Measurements from ENCODE around the gene UBAP1L. TPM values are rescaled to one million over a fixed set of nuclear protein-coding genes. Genes with fewer than 3 reads are reported as not detected.
"Not testable (repeated sequence)": the region's sequence is repeated elsewhere in the genome, so short reads cannot be mapped to it uniquely, and the experiment has no call there.

The UBAP1L gene
- total RNA-seq, 2 donors from 2014 or later, result 5.2 to 6.3 TPM

DNA sequence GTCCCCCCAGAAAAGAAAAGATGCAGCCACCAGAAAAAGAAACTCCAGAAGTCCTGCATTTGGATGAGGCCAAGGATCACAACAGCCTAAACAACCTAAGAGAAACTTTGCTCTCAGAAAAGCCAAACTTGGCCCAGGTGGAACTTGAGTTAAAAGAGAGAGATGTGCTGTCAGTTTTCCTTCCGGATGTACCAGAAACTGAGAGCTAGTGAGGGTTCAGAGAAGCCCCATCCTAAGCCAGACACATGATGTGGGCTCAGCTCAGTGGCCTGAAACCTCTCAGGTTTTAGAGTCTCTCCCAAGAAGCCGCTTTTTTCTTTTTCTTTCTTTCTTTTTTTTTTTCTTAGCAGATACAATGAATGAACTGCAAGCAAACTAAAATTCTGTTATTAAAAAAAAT is 62.0 kb downstream of the UBAP1L start:
- H3K4me3 Mint-ChIP-seq, result no peak overlapping the region
- H3K27me3 Mint-ChIP-seq (ENCODE audit: low read depth), result no peaks in the 10 kb centered on the region
- no peak for ATAC-seq (replicated peaks in 1 of 2)
- H3K27ac Mint-ChIP-seq, result no peak overlapping the region
- no peaks in the 10 kb centered on the region for H3K36me3 Mint-ChIP-seq (ENCODE audit: insufficient read depth in 2 of 2)
- no peaks in the 10 kb centered on the region for H3K9me3 Mint-ChIP-seq
- no peak for DNase-seq
- H3K4me1 Mint-ChIP-seq (ENCODE audit: low read depth), result peaks cover 17% of the 10 kb centered on the region

DNA sequence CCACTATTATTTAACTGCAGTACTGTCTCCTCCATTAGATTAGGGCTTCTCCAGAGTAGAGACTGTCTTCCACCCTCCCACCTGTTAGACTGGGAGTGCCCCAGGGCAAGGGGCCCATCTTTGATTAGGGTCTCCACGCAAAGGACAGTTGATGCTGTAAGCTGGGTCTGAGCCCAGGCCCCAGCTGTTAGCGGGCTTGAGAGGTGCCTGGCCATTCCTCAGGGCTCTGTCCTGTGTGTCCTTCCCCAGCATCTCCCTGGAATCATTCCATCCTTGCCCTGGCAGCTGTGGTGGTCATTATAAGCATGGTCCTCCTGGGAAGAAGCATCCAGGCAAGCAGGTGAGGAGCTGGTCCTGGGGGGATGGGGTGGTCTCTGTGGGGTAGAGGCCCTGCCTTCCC is 63.7 kb downstream of the UBAP1L start:
- H3K27me3 Mint-ChIP-seq (ENCODE audit: low read depth), result no peaks in the 10 kb centered on the region

DNA sequence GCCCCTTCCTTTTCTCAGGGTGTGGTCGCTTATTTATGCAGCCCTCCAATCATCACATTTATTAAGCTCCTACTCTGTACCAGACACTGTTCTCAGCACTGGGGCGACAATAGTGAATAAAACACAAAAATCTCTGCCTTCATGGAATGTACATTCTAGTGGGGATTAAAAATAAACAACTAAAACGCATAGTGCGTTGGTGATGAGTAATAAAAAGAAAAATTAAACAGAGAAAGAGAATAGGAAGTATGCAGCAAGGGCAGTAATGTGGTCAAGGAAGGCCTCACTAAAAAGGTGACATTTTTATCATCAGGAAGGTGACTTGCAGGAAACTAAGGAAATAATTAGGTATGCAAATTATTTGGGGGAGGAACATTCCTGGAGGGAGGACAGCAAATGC is 64.7 kb downstream of the UBAP1L start:
- no peak overlapping the region for H3K27ac Mint-ChIP-seq
- peaks cover 17% of the 10 kb centered on the region for H3K4me1 Mint-ChIP-seq (ENCODE audit: low read depth)
- H3K27me3 Mint-ChIP-seq (ENCODE audit: low read depth), result no peaks in the 10 kb centered on the region
- ATAC-seq (replicated peaks in 1 of 2), result no peak
- H3K4me3 Mint-ChIP-seq, result peak overlapping the region; percentile 47 to 67
- no peak for DNase-seq
- no peaks in the 10 kb centered on the region for H3K36me3 Mint-ChIP-seq (ENCODE audit: insufficient read depth in 2 of 2)
- H3K9me3 Mint-ChIP-seq, result no peaks in the 10 kb centered on the region

More for the DNA sequence above, 63.7 kb downstream of the UBAP1L start:
- H3K4me1 Mint-ChIP-seq (ENCODE audit: low read depth), result peaks cover 17% of the 10 kb centered on the region
- no peaks in the 10 kb centered on the region for H3K36me3 Mint-ChIP-seq (ENCODE audit: insufficient read depth in 2 of 2)
- H3K9me3 Mint-ChIP-seq, result no peaks in the 10 kb centered on the region
- DNase-seq, result no peak
- no peak for ATAC-seq (replicated peaks in 1 of 2)
- no peak overlapping the region for H3K27ac Mint-ChIP-seq
- H3K4me3 Mint-ChIP-seq, result no peak overlapping the region

DNA sequence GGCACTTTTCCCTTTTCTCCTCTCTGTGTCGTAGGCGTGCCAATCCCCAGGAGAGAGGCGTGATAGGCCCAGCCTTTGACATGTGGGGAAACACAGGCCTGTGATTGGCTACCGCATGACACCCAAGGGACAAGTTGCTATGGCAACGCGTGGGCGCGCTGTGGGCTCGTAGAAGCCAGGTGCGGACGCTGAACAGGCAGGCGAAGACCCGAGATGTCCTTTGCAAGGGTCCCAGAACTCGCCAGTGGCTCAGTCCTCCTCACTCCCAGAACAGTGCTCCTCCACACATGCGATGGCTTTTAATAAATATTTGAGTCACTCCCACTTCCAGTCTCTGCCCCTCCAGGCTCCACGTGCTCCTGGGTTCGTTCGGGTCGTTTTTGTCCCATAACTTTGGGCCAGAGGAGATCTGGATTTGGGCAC is 65.6 kb downstream of the UBAP1L start:
- H3K27me3 Mint-ChIP-seq (ENCODE audit: low read depth), result no peaks in the 10 kb centered on the region
- H3K36me3 Mint-ChIP-seq (ENCODE audit: insufficient read depth in 2 of 2), result no peaks in the 10 kb centered on the region
- no peak overlapping the region for H3K27ac Mint-ChIP-seq
- peaks cover 17% of the 10 kb centered on the region for H3K4me1 Mint-ChIP-seq (ENCODE audit: low read depth)
- DNase-seq (peak; percentile 88 to 92), ATAC-seq (replicated peaks in 1 of 2) (peak; percentile 98 to 99)
- peak overlapping the region; percentile 67 to 74 for H3K4me3 Mint-ChIP-seq
- H3K9me3 Mint-ChIP-seq, result no peaks in the 10 kb centered on the region

DNA sequence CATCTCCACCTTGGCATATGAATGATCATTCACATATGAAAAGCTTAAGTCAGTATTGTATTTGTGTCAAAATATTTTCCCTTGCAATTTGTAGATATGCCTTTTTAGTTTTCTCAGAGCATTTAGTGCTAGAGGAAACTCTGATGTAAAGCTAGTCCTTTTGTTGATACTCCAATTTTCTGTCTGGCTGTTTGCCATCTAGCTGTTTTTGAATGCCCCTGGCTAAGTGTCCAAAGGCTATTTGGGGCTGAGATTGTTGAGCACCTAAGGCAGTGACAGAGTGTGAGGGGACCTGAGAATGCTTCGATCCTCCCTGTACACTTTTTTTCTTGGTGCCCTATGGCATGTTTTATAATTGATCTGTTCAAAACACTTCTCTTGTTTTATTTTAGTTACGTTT is 66.8 kb downstream of the UBAP1L start:
- H3K36me3 Mint-ChIP-seq (ENCODE audit: insufficient read depth in 2 of 2), result no peaks in the 10 kb centered on the region
- H3K27ac Mint-ChIP-seq, result no peak overlapping the region
- DNase-seq, result no peak
- H3K27me3 Mint-ChIP-seq (ENCODE audit: low read depth), result no peaks in the 10 kb centered on the region
- H3K9me3 Mint-ChIP-seq, result no peaks in the 10 kb centered on the region
- H3K4me3 Mint-ChIP-seq, result no peak overlapping the region
- no peak for ATAC-seq (replicated peaks in 1 of 2)
- H3K4me1 Mint-ChIP-seq (ENCODE audit: low read depth), result peaks cover 23% of the 10 kb centered on the region

DNA sequence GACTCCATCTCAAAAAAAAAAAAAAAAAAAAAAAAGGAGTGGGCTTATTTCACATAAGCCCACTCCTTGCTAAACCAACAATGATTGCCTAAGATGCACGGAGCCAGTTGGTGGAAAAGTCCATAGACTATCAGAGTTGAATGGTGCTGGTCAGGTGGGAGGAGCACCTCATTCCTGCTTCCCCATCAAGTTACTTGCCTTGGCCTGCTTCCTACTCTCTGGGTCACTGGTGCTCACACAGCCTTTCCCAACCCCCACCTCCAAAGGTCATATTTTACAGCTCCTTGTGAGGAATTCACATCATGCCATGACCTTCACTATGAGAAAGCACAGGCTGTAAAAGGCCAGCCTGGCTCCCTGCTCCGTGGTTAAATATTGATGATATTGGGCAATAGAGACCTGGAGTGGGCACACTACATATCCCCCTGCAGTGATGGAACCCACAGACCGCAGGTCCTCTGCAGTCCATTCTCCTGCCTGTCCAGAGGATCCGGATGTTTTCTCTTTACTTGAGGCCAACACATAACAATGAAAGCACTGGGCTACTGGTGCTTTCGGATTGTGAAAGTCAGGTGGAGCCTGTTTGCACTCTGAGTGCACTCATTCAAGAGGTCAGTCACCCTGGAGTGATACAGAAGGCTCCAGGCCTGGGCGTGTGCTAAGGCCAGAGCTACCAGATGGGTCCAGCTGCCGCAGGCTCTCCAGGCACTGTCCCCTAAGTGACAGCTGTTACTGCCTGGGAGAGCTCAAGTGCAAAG is 70.1 kb downstream of the UBAP1L start, which contains the start of gene SLC51B:
SLC51B (plus strand) TSS at position 664 of the 758 bp plus-strand sequence. CDS start 4,618 bp downstream, outside the sequence.
- H3K27ac Mint-ChIP-seq, result no peak within 1 kb of the TSS
- DNase-seq, result no peak
- ATAC-seq (replicated peaks in 1 of 2), result no peak

DNA sequence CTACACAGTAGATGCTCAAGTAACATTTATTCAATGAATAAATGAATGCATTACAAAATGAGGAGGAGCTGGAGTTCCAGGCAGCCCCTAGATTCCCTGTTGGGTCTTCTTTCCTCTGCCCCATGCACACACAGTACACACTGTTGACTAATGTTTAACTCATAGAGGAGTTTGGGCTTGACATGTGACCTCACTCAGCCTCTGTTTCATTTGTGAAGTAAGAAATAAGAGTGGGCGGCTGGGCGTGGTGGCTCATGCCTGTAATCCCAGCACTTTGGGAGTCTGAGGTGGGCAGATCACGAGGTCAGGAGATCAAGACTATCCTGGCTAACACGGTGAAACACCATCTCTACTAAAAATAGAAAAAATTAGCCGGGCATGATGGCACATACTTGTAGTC is 70.8 kb downstream of the UBAP1L start:
- H3K27me3 Mint-ChIP-seq (ENCODE audit: low read depth); H3K9me3 Mint-ChIP-seq; H3K4me3 Mint-ChIP-seq; H3K27ac Mint-ChIP-seq; H3K36me3 Mint-ChIP-seq (ENCODE audit: insufficient read depth in 2 of 2): not testable (repeated sequence)
- DNase-seq (peak in 1 of 2 donors; percentile 22), ATAC-seq (replicated peaks in 1 of 2) (peak; percentile 78 to 85)
- H3K4me1 Mint-ChIP-seq (ENCODE audit: low read depth), result peaks cover 11% of the 10 kb centered on the region

More for the DNA sequence above, 70.1 kb downstream of the UBAP1L start, which contains the start of gene SLC51B:
- H3K36me3 Mint-ChIP-seq (ENCODE audit: insufficient read depth in 2 of 2), result no peaks in the 10 kb centered on the region
- no peaks in the 10 kb centered on the region for H3K27me3 Mint-ChIP-seq (ENCODE audit: low read depth)
- no peaks in the 10 kb centered on the region for H3K9me3 Mint-ChIP-seq
- H3K4me3 Mint-ChIP-seq, result no peak within 1 kb of the TSS
- peaks cover 18% of the 10 kb centered on the region for H3K4me1 Mint-ChIP-seq (ENCODE audit: low read depth)

DNA sequence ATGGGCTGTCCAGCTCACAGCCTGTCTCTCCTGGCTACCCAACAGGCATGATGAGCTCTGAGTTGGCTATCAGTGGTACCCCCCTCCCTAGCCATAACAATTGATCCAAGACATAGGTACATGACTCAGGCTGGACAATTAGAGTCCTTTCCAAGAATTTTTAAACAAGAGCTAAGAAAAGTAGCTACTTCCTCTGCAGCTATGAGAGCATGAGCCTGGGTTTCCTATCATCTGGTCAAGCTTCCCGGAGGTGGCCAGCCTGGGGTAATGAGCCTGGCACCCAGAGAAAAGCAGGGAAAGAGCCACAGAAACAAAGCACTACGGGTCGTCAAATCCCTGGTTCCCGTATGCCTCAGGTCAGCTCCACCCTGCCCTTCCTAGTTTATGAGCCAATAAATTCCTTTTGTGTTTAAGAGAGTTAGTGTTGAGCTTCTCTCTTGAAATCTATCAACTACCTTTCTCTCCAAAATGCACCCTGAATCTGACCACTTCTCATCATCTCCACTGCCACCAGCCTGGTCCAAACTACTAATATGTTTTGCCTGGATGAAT is 72.1 kb downstream of the UBAP1L start:
- Mint-ChIP-seq H3K36me3 (ENCODE audit: insufficient read depth in 2 of 2) (no peaks in the 10 kb centered on the region), H3K4me3 (no peak overlapping the region), H3K4me1 (ENCODE audit: low read depth) (peaks cover 6% of the 10 kb centered on the region), H3K27ac (no peak overlapping the region), H3K27me3 (ENCODE audit: low read depth) (no peaks in the 10 kb centered on the region), H3K9me3 (no peaks in the 10 kb centered on the region)
- DNase-seq, result no peak
- ATAC-seq (replicated peaks in 1 of 2), result no peak

Other genes with a start within 250 kb of the UBAP1L start
- gene ANKDD1A, start 203.3 kb downstream of the UBAP1L start, total RNA-seq, result 1 to 10 TPM; 7.2 to 8.4 TPM
- 10 to 100 TPM; 52.2 to 57.9 TPM for gene SPG21, start 125.3 kb downstream of the UBAP1L start, total RNA-seq
- gene MTFMT, start 85.6 kb downstream of the UBAP1L start, total RNA-seq, result 10 to 100 TPM; 12.9 to 18.2 TPM
- not detected for gene SLC51B, start 69.8 kb downstream of the UBAP1L start, total RNA-seq
- not detected for gene RASL12, start 47.2 kb downstream of the UBAP1L start, total RNA-seq
- gene KBTBD13, start 38.5 kb downstream of the UBAP1L start, total RNA-seq, result not detected
- gene PDCD7, start 18.6 kb upstream of the UBAP1L start, total RNA-seq, result 10 to 100 TPM; 47.4 to 49.0 TPM
- 10 to 100 TPM; 61.9 to 64.5 TPM for gene CLPX, start 70.1 kb upstream of the UBAP1L start, total RNA-seq
- under 1 TPM in 1 of 2 donors, not detected in 1; 0.05 TPM for gene CILP, start 96.3 kb upstream of the UBAP1L start, total RNA-seq
- gene PARP16, start 171.7 kb upstream of the UBAP1L start, total RNA-seq, result 10 to 100 TPM; 25.4 to 31.9 TPM
- gene RNU5A-1, start 180.9 kb upstream of the UBAP1L start, total RNA-seq, result not detected
- not detected for gene RNU5B-1, start 189.5 kb upstream of the UBAP1L start, total RNA-seq